Endometrium (tissue), 2 donors: Measurements from ENCODE around the gene CYBB.

Source experiments
- FAIRE-seq: peaks from 2 replicates; lab custom pipeline; 2012; peaks lifted over from hg19 to GRCh38; lab: Jason Lieb, UNC
- donor health status: control.
- donor health status: control.

The CYBB gene

GRCh38 chrX:37786624-37787422 lies 7.0 kb downstream of the CYBB start:
- FAIRE-seq: no peak

- FAIRE-seq: no peak
These were observed 7.6 kb downstream of the CYBB start for GRCh38 chrX:37787423-37787869.

- FAIRE-seq: no peak
These were observed 16.5 kb downstream of the CYBB start for GRCh38 chrX:37796310-37796709.

GRCh38 chrX:37796805-37797204 lies 16.9 kb downstream of the CYBB start:
- no peak for FAIRE-seq

GRCh38 chrX:37799936-37800335 lies 20.1 kb downstream of the CYBB start:
- no peak for FAIRE-seq

- FAIRE-seq: no peak
These were observed 20.9 kb downstream of the CYBB start for GRCh38 chrX:37800717-37801116.

- peak; percentile 76 for FAIRE-seq
These were observed 22.2 kb downstream of the CYBB start for GRCh38 chrX:37802028-37802427.

- FAIRE-seq: no peak
These were observed 23.2 kb downstream of the CYBB start for GRCh38 chrX:37803057-37803456.

- no peak for FAIRE-seq
These were observed 30.1 kb downstream of the CYBB start for GRCh38 chrX:37809970-37810369.

- no peak for FAIRE-seq
These were observed 32.3 kb downstream of the CYBB start for GRCh38 chrX:37812110-37812509.

GRCh38 chrX:37813570-37813969 lies 33.7 kb downstream of the CYBB start:
- no peak for FAIRE-seq

- FAIRE-seq: no peak
These were observed 35.5 kb downstream of the CYBB start for GRCh38 chrX:37815366-37815765.

- FAIRE-seq: no peak
These were observed 36.9 kb downstream of the CYBB start for GRCh38 chrX:37816766-37817165.

- no peak for FAIRE-seq
These were observed 37.3 kb downstream of the CYBB start for GRCh38 chrX:37817176-37817575.

- no peak for FAIRE-seq
These were observed 37.7 kb downstream of the CYBB start for GRCh38 chrX:37817579-37817978.

- peak; percentile 85 for FAIRE-seq
These were observed 38.2 kb downstream of the CYBB start for GRCh38 chrX:37818031-37818430.

- FAIRE-seq: no peak
These were observed 40.8 kb downstream of the CYBB start for GRCh38 chrX:37820646-37821045.

GRCh38 chrX:37824491-37825214 lies 44.8 kb downstream of the CYBB start:
- FAIRE-seq: peak; percentile 48

GRCh38 chrX:37825215-37825842 lies 45.5 kb downstream of the CYBB start:
- FAIRE-seq: no peak

- FAIRE-seq: no peak
These were observed 49.9 kb downstream of the CYBB start for GRCh38 chrX:37829721-37830120.

- no peak for FAIRE-seq
These were observed 50.5 kb downstream of the CYBB start for GRCh38 chrX:37830371-37830770.

- FAIRE-seq: no peak
These were observed 55.1 kb downstream of the CYBB start for GRCh38 chrX:37834937-37835336.

- FAIRE-seq: no peak
These were observed 61.1 kb downstream of the CYBB start for GRCh38 chrX:37840931-37841330.
